DMS 273 (cell line): Measurements from ENCODE around the gene AMZ1.
"Not testable (repeated sequence)": the region's sequence is repeated elsewhere in the genome, so short reads cannot be mapped to it uniquely, and the experiment has no call there.

Experiments used
- DNase-seq: peaks from one replicate; lab custom pipeline; 2025; ENCODE audit not compliant: unreplicated experiment; lab: John Stamatoyannopoulos, UW

Gene AMZ1

DNA sequence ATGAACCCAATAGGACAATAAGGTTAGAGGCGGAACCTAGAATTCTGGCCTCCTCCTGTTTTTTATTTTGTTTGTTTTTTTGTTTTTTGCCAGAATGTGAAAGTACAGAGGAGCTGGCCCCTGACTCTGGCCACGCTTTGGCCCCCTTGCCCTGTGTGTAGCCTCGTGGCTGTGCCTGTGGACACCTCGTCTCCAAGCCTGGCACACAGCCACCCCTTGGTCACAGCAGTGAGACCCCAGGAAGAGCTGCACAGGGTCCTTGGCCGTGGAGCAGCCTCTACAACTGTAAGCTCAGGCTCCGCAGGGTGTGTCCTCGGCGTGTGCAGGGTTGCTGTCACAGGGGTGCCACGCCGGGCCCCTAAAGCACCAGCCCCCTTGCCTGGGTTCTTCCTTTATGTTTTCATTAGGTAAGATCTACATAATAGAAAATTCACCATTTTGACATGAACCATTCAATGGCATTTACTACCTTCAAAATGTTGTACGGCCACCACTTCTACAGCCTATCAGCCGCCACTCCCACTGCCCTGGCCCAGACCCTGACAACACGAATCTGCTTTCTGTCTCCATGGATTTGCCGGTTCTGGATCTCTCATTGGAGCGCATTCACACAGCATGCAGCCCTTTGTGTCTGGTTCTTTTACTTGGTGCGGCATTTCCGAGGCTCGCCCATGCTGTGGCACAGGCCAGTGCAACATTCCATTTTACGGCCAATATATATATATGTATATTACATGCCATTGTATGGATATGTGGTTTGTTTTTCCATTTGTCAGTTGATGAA is 51.0 kb downstream of the AMZ1 start:
- no peak for DNase-seq

DNA sequence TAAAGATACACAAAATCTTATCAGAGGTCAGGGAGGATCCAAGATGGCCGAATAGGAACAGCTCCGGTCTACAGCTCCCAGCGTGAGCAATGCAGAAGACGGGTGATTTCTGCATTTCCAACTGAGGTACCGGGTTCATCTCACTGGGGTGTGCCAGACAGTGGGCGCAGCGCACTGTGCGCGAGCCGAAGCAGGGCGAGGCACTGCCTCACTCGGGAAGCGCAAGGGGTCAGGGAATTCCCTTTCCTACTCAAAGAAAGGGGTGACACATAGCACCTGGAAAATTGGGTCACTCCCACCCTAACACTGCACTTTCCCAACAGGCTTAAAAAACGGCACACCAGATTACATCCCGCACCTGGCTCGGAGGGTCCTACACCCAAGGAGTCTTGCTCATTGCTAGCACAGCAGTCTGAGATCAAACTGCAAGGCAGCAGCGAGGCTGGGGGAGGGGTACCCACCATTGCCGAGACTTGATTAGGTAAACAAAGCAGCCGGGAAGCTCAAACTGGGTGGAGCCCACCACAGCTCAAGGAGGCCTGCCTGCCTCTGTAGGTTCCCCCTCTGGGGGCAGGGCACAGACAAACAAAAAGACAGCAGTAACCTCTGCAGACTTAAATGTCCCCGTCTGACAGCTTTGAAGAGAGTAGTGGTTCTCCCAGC is 55.7 kb downstream of the AMZ1 start:
- DNase-seq = not testable (repeated sequence)

DNA sequence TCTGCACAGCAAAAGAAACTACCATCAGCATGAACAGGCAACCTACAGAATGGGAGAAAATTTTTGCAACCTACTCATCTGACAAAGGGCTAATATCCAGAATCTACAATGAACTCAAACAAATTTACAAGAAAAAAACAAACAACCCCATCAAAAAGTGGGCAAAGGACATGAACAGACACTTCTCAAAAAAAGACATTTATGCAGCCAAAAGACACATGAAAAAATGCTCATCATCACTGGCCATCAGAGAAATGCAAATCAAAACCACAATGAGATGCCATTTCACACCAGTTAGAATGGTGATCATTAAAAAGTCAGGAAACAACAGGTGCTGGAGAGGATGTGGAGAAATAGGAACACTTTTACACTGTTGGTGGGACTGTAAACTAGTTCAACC is 60.7 kb downstream of the AMZ1 start:
- DNase-seq = not testable (repeated sequence)

DNA sequence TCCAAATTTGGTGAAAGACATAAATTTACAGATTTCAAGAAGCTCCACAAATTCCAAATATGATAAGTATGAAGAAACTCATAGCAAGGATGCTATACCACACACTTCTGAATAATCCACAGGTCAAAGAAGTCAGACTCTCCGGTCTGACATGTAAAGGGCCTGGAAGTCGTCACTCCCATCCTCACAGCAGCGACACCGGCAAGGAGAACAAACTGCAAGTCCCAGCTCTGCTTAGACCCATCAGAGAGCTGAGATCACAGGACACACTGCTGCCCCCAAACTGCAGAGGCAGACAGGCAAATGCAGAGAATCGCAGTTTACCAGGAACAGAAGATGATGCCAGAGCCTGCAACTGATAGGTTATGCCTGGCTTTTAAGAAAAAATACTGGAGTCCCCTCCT is 62.0 kb downstream of the AMZ1 start:
- no peak for DNase-seq

DNA sequence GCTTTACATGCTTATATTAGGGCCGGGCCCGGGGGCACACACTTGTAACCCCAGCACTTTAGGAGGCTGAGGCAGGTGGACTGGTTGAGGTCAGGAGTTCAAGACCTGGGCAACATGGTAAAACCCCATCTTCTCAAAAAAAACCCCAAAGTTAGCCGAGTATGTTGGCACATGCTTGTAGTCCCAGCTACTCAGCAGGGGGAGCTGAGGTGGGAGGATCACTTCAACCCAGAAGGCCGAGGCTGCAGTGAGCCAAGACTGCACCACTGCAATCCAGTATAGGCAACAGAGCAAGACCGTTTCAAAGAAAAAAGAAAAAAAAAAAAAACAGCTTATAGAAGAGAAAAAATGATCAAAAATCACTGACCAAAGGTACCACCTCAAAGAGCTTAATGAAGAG is 63.1 kb downstream of the AMZ1 start:
- DNase-seq = no peak

DNA sequence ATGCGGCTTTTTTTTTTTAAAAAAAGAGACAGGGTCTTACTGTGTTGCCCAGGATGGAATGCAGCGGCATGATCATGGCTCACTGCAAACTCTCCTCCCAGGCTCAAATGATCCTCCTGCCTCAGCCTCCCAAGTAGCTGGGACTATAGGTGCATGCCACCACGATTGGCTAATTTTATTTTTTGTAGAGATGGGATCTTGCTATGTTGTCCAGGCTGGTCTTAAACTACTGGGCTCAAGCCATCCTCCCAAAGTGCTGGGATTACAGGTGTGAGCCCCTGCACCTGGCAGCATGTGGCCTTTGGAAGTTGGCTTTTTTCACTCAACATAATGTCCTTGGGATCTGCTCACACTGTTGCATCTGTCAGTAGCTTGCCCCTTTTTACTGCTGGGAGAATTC is 65.1 kb downstream of the AMZ1 start:
- no peak for DNase-seq

DNA sequence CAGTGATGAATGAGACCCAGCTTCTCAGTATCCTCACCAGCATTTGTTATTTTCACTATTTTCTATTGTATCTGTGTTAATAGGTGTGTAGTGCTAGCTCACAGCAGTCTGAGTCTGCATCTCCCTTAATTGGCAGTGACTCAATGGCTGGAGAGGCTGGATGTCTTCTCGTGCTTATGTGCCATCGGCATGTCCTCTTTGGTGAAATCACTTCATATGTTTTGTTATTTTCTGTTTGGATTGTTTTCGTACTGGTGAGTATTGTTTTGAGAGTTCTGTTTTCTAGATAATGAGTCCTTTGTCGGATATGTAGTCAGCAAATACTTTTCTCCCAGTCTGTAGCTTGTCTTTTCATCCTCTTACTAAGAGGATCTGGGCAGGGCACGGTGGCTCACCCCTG is 66.1 kb downstream of the AMZ1 start:
- DNase-seq = no peak

DNA sequence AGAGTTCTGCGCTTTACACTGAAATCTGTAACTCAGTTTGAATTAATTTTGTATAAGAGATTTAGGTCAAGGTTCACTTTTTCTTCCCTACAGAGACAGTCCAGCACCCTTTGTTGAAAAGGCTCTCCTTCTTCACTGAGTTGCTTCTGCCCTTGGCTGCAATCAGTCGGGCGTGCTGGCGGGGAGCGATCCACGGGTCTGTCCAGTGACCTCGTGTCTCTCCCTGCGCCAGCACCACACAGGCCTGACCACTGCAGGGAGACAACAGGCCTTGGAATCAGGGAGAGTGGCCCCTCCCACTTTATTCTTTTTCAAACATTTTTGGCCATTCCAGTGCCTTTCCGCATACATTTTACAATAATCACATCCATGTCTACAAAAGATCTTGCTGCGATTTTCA is 66.9 kb downstream of the AMZ1 start:
- DNase-seq = no peak

DNA sequence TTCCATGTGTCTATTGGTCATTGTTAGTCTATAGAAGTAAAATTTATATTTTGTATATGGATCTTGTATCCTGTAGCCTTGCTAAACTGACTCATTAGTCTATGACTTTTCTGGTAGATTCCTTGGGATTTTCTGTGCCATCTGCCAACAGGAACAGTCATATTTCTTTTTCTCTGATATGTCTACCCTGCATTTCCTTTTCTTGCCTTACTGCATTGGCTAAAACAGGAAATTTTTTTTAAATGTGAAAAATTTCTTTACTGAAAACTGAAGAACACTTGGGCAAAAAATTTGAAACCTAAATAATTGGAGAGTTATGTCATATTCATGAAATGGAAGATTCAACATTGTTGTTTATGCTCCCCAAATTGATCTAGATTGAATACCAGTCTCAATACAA is 67.5 kb downstream of the AMZ1 start:
- no peak for DNase-seq

DNA sequence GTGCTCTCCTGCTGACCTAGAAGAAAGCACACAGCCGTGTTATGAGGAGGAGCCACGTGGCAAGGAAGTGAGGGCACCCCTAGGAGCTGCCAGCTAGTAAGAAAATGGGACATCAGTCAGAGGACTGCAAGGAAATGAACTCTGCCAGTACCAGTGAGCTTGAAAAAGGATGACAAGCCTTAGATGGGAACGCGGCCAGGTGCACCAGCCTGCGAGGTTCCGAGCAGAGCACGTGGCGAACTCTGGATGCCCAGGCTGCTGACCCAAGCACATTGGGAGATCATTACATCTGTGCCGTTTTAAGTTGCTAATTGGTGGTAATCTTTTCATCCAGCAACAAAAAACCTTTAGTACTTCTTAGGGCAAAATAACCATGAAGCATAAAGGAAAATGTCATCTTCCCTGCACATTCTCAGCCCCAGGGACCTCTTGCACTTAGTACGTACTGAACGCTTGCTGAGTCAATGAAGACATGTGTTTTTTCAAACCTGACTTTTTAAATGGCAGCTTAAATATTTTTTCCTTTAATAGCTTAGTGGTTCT is 69.4 kb downstream of the AMZ1 start:
- peak; percentile 86 for DNase-seq

DNA sequence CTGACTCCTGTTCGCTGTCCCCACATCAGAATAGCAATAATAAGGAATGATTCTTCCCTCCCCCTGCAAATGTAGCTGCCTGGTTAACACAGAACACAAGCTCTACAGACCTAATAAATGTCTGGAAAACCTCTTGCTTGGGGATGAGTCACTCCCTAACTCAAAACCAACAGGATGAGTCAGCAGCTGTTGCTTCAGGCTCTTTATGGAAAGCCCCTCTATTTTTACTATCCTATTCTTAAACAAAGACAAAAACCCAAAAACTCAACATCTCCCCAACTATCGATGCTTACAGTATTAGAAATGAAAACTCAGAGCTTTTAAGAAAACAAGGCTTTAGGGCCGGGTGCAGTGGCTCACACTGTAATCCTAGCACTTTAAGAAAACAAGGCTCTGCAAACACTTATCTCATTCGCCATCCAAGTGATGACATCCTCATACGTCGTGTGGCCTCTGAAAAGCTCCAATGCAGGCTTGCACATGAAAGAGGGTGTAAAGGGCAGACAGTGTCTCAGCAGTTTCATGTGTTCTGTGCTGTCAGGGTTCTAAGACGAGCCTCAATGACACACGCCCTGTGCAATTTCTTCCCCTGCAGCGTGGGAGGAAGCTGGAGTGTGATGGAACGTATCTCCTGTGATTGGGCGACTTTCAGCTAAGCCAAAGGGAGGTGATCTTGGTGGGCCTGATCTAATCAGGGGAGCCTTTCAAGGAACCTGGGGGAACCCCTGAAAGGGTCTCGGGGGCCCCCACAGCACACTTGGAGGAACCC is 70.1 kb downstream of the AMZ1 start:
- DNase-seq = peak; percentile 86

DNA sequence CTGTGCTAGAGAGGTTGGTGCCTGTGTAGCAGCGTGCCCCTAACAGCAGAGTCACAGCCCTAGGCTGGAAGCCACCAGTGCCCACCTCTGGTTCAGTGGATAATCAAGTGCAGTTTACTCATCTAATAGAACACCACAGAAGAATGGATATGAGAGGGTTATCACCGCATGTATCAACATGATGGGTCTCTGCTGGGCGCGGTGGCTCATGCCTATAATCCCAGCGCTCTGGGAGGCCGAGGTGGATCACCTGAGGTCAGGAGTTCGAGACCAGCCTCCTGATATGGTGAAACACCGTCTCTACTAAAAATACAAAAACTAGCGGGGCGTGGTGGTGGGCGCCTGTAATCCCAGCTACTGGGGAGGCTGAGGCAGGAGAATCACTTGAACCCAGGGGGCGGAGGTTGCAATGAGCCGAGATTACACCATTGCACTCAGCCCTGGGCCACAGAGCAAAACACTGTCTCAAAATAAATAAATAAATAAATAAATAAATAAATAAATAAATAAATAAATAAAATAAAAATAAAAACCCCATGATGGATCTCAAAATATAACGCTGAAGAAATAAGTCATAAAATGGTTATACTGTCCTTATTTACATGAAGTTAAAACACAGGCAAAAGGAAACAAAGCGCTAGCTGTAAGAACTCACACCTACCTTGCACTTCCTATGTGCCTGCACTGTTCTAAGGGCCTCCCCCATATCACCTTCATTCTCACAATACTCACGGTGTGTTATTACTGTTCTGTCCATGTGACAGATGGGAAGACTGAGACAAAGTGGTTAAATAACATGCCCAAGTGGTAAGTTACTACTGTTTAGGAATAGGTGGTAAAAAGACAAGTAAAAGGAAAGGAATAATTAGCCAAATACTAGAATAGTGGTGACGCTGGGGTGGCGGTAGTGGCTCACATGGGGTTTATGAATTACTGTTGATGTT is 70.9 kb downstream of the AMZ1 start:
- no peak for DNase-seq

DNA sequence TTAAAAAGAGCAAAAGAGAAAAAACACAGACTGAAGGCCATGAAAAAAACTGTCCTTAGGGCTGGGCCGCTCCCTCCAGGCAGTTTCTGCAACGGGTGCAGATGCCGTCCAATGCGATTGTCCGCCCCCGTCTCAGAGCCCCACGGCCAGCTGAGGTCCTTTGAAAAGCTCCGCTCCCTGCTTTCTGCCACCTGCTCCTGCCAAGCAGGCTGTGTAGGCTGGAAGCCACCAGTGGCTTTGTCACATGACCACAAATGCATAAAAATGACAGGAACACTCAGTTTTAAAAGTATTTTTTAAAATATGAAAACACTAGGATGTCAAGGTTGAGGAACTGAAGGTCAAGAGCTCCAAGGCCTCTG is 71.7 kb downstream of the AMZ1 start:
- peak; percentile 63 for DNase-seq

DNA sequence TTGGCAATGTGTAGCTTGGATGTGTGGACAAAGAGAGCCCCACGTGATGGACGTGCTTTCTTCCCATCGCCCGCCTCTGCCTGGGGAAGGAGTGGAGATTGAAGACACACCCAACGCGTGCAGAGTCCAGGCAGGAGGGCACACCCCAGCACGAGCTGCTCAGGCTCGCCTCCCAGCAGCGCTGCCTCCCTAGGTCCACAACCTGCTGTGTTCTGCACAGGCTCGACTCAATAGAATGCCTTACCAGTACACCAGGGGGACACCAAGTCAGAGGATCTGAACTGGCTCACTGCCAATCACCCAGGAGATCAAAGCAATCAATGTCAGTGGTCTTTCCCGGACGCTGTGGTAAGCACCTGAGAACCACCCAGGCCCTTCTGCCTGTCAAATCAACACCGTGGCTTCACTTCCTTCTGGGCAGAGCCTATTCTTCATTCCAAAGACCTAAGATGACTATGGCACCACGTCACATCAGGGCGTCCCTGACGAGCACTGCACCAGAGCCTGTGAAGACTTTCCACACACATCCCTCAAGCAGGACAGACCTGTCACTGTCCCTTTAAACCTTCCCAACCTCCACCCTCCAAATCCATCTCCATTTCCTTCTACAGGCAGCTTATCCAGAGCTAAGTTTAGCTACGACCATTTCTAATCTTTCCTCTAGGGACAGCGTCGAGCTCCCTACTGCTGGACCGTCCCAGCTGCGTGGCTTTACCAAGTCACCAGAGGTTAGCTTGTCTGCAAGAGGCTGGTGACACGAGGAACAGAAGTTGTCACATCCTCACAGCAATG is 72.3 kb downstream of the AMZ1 start:
- DNase-seq = peak; percentile 76

DNA sequence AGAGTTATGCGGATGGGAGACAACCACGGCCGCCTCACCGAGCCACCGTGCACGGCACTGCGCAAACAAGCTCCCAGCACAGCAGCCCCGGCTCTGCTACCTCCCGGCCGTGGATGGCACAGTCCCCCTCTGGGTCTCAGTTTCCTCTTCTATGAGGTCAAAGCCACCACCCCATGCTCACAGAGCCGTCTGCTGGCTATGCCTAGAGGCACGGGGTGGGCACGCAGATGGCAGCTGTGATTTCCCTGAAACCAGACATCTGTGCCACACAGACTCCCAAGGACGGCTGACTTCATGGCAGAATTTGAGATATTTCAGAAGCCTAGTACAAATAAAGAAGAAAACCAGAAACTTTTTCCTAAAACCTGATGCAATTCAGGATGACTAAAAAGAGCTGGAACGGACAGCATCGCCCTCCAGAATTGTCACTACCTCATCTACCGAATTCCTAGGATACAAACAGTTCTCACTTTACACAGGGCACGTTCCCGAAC is 73.2 kb downstream of the AMZ1 start:
- peak; percentile 64 for DNase-seq

DNA sequence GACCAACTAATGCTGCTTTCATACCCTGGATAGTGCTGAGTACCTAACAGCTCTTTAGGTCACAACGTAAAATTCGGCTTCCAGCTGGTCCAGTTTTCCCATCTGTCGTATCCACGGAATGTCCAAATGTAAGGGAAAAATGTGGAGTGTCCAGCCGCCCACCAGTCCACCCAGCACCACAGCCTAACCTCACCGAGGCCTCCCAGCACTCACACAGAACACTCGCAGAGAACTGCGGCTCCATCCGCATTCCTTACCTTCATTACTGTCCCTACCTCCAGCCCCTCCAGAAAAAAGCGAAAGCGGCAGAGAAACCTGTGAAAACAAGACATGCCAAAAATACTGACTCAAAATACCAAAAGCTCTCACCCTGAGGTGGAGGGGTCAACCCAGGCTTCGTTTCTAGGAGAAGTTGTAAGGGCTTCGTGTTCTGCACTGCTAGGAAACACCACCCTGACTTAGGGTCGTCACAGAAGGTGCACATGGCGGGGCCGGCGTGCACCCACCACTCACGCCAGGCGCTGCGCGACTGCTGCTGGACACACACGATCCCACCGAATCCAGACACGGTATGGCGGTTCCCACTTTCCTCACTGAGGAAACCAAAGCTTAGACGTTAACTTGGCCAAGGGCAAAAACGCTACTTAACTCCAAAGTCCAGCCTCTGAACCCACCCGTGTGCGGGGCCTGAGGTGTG is 73.9 kb downstream of the AMZ1 start:
- no peak for DNase-seq

DNA sequence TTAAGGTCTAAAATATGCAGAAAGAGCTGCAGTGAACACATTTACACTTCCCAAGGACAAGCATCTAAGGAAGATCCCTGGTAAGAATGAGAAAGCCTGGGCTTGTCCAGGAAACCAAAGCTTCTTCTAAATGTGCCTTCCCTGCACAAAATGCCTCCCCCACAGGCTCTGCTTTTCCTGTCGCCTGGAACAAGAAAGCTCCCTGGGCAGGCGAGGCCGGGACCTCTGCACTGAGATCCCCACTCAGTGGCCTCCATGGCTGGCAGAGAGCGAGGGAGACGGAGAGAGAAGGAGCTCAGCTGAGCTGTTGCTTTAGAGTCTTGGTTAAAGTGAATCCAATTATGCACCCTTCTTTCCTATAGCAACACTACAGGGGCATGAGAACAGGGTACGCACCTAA is 75.6 kb downstream of the AMZ1 start:
- DNase-seq = no peak

DNA sequence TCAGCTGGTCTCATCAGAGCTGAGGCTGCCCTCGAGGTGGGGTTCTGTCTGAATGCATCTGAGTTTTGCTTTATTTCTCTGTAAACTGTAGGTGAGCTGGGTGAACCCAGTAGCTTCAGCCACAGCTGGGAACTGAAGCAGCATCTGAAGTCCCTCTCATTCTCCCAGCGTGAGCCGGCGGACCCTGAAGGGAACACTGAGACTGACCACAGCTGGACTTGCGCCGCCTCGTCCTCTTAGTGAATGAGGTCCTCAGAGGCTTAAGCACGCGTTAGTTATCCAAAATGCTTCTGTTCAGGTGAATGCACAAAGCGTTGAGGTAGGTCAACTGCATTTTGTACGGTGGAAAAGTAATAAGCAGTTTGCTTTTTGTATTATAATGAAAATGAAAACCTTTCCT is 76.6 kb downstream of the AMZ1 start:
- no peak for DNase-seq
